Stimulated activated CD4-positive, alpha-beta T cell treated with anti-CD3 and anti-CD28 coated beads, Interleukin-15, amount 100 ng/mL, for 1 hour (primary cell): ENCODE data around the gene IL1RN.

ENCODE experiments used
- DNase-seq, 2 donors: peaks; one replicate each; pipeline ENCODE4 v3.0.0-alpha.2; 2020; ENCODE audit warnings: low read depth in 1 of 2, low spot score in 1 of 2

IL1RN gene

DNA sequence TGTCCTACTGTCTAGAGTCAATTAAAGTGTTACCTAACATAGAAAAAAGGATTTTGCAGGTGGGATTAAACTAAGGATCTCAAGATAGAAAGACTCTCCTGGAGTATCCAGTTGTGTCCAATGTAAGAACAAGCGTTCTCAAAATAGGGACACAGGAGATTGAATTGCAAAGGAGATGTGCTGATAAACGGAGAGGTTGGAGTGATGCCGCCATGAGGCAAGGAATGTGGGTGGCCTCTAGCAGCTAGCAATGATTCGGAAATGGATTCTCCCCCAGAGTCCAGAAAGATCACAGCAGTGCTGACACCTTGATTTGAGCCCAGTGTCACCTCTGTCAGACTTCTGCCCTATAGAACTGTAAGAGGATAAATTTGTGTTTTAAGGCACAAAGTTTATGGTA is 24.1 kb upstream of the IL1RN start:
- DNase-seq: no peak

DNA sequence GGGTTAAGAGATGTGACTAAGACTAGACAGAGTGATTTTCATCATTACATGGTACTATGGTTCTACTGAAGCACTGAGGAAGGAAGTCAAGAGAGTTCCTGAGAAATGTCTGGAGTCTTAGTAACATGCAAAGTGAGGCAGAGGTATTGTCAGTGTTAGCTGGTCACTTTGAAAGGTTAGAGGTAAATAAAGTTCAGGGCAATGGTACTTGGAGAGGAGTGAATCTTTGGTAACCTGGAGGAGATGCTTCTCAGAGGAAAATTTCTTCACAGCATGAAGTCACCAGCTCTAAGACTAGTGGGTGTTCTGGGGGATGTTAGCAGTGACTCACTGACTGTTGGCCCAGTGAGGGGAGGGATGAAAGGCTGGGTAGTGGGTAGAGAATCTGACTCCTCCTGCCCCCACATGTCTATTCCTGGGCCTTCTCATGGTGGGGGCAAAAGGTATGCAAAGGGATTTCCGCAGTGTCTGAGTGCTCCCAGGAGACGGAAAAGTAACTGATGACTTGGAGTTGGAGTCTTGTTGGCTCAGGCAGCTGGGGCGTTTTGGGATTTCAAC is 23.3 kb upstream of the IL1RN start:
- no peak for DNase-seq

DNA sequence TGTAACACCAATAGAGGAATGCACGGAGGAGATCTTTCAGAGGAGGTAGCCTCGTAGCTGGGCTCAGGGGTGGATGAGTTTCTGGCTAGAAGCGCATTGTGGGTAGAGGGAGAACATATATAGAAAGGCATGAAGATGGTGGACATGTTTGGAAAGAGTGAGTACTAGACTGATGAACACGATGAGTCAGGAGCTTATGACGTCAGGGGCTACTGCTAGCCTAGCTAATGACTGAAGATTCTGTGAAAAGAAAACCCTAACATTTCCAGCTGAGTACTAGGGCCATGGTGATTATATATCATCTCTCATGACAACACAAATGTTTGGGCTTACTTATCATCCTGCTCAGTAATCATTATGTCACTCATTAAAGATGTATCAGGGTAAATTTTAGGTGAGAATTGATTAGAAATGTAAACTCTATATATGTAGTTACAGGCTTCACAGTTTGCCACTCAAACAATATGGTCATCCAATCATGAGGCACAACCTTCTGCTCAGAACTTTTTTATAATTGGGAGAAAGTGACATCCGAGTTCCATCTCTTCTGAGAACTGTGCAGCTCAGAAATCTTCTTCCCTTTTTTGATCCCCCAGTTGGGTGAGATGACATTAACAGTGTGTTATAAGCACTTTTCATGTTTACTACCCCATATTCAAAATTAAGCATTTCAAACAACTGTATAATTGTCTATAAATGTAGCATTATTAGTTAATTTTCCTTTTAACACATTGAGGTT is 22.2 kb upstream of the IL1RN start:
- no peak for DNase-seq

DNA sequence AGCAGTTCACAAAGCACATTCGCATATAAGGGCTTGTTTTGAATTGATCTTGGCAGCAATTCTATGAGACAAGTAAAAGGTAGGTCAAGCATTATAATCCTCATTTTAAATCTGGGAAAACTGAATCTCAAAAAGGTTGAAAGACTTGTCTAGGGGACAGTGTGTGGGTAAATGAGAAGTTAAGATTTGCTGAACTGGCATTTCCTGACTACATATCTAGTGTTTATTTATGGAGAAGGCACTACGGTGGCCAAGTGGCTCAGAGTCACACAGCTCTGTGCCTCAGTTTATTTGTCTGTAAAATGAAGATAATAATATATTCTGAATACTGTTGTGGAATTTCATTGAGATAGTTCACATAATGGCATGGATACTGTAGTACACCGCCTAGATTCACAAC is 16.3 kb upstream of the IL1RN start:
- DNase-seq: no peak

DNA sequence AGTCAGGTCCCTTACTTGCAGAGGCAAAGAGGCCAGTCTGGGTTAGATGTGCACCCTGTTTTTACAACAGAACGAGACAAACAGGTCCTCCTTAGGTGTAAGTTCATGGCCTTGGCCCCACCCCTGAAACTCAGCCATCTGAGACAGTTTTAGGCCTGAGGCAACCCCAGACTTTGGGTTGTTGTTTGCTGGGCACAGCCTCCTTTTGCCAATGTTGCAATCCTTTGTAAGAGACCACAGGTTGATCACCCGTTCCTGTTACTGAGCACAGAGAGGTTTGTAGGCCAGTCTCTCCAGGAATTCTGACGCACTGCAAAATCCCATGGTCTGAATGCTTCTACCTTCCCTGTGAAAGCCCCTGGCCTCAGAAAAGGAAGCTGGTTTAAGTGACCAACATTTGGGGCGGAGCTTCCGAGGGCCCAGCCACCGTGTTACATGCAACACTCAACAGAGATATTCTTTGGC is 15.5 kb upstream of the IL1RN start:
- DNase-seq: no peak

DNA sequence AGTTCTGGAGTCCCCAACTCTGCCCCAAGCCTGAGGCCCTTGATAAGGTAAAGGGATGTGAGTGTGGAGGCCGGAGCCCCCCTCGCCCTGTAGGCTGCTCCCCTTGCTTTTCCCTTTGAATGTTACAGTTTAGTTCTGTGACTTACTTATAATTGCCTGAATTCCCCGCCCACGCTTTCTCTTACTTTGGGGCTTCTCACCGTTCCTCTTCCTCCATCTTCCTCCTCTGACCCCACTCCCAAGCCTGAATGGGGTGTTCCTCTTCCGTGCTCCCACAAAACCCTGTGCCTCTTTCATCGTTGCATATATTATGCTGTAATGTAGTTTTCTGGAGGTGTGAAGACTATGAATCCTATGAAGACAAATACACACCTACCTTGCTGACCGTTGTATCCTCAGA is 15.0 kb upstream of the IL1RN start:
- no peak for DNase-seq

DNA sequence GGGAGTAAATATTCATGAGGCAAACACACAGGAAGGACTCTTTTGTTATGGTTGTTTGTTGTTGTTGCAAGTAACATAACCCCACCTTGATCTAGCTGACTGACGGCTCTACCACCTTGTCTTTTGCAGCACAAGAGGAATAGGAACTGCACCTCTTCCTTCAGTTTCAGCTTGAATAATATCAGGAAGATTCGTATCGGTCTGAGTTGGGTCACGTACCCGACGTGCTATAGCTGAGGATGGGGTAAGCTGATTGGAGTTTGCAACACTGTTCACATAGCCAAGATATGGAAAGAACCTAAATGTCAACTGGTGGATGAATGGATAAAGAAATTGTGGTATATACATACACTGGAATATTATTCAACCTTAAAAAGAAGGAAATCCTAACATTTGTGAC is 14.5 kb upstream of the IL1RN start:
- DNase-seq: no peak

DNA sequence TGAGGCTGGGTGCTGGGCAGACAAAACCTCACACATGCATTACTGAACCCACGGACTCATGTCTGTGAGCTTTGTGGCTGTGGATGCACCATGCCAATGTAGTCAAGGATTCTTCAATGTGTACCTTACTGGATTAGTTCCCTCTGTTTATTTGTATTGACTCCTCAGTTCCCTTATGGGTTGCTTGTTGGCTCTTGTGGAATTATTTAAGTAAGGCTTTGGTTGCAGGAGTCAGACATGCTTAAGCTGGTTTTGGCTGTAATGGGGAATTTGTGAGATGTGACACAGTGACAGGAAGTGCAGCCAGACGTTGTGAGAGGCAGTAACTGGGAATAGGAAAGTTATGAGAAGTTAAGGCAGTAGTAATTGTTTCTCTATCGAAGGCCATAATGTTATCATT is 13.6 kb upstream of the IL1RN start:
- no peak for DNase-seq

DNA sequence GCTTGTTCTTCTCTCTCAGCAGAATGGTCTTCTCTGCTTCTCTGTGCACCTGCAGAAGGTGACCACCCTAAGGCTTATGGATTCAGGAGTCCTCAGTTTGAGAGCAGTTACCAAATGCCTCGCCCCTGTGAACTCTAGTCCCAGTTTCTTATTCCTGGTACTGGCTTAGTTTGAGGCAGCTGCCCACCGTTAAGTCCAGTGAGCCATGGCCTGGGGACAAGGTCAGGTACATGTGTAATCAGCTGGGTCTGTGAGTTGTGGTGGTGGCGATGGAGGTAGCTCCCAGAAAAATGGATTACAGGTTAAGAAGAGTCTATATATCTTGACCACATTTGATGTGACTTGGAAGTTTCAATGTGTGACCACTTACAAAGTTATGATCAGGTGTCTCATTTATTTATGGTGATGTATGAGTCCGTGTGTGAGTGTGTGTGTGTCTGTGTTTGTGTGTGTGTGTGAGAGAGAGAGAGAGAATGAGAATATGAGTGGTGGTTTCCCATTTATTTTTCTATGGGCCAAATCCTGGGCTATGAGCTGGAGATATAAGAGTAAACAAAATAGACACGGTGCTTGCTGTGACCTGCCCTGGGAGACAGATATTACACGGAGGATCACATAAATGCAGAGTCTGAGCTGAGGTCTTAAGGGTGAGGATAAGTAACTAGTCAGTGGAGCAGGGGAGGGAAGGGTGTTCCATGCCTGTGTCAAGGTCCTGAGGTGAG is 13.0 kb upstream of the IL1RN start:
- DNase-seq: no peak

DNA sequence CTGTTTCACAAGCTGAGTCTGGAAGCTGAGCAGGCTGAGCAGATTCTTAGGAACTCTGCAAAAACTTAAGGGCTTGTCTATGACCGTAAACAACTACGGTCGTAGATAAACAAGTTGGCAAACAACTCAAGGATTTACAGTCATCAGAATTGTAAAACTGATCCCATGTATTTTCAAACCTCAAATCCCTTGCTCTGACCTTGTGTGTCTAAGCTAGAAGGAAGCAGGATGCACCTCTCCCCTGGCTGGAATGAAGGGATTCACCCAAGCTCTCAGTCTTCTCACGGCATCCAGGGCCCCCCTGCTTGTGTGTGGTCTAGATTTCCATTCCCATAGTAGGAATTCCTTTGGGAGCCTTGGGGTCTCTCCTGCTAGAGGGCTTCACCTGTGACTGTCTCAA is 12.4 kb upstream of the IL1RN start:
- DNase-seq: no peak

DNA sequence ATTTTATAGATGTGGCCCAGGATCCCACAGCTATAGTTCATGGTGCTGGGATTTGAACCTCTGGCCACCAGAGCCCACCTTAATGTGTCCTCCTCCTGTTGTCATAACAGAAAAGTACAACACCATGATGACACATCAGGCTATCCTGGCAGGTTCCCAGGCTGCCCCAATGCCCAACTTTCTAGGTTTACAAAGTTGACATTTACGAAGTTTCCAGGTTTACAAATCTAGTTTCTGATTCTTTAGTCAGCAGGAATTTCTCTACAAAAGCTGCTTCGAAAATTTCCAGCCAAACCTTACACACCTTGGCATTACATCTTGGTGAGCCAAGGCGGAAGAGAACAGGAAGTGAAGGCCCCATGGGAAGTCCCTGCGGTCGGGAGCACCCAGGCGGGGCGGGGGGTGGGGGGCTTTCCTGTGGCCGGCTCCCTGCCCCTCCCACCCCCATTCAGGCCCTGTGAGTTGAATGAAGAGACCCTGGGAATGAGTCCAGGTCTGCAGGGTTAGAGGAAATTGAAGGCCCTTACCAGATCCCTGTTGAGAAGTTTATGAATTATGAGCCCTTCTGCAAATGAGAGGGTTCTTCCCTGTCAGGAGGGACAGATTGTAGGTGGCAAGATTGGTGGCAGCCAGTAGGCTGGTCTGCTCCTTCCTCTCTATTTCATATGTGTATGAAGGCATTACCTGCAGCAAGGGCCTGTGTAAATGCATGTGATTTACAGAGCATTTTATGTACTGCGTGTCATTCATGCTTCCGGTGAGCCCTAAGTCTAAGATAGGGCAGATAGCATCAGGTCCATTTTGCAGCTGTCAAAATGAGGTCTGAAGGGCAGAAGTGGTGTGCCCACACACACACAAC is 11.1 kb upstream of the IL1RN start:
- DNase-seq: no peak

DNA sequence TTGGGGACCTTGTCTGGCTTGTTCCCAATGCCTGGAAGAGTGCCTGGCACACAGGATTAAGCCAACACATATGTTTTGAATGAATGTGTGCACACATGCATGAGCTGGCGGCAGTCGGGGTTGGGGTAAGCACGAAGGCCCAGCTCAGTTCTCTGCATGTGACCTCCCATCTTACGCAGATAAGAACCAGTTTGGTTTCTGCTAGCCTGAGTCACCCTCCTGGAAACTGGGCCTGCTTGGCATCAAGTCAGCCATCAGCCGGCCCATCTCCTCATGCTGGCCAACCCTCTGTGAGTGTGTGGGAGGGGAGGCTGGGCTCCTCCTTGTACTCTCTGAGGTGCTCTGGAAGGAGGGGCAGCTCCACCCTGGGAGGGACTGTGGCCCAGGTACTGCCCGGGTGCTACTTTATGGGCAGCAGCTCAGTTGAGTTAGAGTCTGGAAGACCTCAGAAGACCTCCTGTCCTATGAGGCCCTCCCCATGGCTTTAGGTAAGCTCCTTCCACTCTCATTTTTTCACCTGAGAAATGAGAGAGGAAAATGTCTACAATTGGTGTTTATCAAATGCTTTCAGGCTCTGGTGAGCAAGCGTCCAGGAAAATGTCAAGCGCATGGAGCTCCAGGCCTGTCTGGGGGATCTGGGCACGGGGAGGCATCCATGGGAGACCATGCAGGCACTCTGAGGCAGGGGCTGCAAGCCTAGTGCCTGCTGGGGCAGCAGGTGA is 9.7 kb upstream of the IL1RN start:
- no peak for DNase-seq

DNA sequence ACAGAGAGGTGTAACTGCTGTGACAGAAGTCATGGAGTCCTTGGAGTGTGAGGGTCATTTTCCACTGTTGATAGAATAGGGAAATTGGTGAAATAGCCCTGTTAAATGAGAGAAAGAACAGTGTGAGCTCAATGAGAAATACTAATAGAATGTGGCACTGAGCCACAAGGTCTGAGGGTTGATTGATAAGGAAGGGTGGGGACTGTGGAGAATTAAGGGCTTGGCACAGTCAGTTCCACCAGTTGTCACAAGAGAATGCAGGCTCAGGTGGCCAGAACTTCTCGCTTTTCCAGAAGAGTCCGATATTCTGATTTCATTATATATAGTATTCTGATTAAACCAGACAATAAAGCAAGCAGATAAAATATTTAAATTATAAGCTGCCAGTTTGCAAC is 9.1 kb upstream of the IL1RN start:
- no peak for DNase-seq

DNA sequence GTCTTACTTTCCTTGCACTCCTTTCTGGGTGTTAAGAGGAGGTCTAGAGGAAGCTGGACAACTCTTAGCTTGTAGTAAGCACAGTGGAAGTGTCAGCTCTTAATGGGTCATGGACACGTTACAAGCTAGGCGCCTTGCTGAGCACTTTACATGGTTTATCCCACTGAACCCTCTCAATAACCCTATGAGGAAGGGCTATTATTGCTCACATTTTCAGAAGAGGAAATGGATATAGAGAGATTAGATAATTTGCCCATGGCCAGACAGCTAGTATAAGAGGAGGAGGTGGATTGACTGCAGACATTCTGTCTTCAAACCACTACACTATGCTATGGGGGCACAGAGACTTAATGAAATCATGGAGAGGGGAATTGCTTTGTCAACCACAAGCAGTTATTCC is 8.3 kb upstream of the IL1RN start:
- DNase-seq: no peak

DNA sequence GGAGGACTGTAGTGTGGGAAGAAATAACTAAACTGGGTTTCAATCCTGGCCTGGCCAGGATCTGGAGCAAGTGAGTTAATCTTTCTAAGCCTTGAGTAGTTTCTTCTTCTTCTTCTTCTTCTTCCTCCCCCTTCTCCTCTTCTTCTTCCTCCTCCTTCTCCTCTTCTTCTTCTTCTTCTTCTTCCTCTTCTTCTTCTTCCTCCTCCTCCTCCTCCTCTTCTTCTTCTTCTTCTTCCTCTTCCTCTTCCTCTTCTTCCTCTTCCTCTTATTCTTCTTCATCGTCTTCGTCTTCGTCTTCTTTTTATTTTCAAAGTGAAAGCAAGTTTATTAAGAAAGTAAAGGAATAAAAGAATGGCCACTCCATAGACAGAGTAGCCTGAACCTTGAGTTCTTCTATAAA is 6.5 kb upstream of the IL1RN start:
- DNase-seq: no peak

DNA sequence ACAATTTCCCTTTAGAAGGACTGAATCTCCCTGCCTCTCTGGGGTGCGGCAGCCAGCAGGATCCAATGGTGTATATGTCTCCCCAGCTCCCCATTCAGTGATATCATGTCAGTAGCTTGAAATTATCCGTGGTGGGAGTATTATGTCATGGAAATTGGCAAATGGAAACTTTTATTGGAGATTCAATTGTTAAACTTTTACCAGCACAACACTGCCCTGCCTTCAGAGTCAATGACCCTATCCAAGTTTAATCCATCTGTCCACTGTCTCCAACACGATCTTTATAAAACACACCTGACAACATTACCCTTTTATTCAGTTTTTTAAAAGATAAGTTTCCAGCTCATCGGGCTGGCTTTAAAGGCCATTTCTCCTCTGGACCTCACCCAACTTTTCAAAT is 5.0 kb upstream of the IL1RN start:
- no peak for DNase-seq

DNA sequence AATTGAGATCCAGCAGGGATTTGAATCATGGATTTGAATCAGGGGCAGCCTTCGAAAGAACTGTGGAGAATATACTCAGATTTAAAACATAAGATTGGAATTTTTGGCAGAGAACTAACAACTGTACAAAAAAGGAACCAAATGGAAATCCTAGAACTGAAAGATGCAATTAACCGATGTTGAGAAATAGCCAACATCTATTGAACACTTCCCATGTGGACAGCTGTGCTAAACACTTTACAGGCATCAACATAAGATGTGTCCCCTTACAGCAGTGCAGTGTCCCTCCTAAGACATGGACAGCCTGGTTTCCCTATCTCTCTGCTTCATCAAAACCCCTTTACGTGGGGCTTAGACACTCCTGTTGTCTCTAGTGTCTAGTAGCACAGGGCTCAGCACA is 3.7 kb upstream of the IL1RN start:
- no peak for DNase-seq

DNA sequence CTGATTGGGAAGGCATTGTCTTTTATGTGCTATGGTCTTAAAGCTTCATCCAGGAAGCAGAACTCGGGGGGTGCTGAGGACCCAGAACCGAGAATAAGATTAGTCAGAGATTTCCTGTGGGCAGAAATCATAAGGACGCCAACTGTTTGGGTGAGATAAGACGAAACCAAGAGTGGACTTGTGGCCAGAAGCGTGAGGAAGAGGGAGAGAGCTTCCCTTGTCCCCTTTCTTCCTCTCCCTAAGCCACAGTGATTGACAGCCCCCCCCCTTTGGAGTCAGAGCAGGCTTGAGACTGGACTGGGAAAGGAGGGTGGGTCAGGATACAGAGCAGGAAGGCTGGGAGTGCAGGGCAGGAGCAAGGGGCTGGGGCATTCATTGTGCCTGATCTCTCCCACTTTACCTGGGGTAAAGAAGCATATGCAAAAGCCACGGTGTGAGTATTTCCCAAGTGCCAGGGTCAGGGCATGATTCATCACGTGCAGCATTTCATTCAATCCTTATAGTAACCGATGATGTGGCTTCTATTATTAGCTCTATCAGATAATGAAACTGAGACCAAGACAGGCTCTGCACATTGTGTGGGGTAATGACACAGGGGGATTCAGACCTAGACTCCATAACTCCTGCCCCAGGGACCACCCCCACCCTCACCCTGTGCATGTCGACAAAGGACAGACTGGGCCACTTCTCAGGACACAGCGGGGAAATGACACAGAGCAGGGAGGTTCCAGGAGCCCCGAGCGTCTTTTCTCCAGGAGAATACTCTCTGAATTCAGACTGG is 3.0 kb upstream of the IL1RN start:
- no peak for DNase-seq

DNA sequence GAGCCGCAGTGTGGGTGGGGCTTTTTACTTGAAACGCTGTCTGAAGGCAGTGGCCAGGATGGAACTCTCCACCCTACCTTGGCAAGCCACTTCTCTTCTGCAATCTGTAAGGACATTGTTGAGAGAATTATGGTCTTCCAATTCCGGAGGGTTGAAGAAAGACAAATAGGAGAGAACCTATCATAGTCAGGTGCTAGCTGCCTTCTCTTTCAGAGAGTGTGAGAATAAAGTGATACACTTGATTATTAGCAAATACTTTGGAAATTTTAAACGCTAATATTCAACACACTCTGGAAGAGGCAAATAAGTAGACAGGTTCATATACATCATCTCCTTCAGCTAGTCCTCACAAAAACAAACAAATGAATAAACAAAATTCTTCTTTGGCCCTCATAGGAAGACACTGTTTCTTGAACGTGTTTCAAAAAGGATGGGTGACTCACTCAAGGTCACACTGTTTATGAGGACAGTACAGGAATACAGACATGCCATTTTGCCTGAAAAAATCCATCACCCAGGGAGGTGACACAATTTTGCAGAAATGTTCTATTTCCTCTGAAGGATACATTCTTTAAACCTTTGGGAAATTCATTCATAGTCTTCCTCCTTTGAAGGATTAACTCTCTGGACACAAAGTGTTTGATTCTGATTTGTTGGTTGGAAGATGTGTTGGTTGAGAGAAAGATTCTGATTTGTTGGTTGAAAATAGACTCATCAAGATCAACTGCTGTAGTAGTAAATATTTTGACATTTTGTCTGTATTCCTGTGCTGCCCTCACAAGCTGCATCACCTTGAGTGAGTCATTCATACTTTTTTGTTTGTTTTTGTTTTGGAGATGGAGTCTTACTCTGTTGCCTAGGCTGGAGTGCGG is 2.2 kb upstream of the IL1RN start:
- DNase-seq: no peak
